Heart left ventricle (tissue), 13 donors: ENCODE measurements around the gene SDF2L1.

ENCODE experiments used
- CTCF ChIP-seq, 12 donors: fragments of 200-600 bp; sonication (generic) in 4 of 12; IDR thresholded peaks; one replicate each; pipeline versions ENCODE4 v1.5.0 to v1.8.0; 2018 to 2022; ENCODE audit warnings: antibody characterized with exemption in 12 of 12, mild to moderate bottlenecking in 5 of 12
- POLR2A ChIP-seq, 2 donors: fragments of 450-650 bp; IDR thresholded peaks; one replicate each; pipeline ENCODE4 v1.6.1; 2017; ENCODE audit warnings: antibody characterized with exemption in 2 of 2, mild to moderate bottlenecking in 2 of 2, moderate library complexity in 2 of 2
- donor health status: ischemic (EF 13 %, LVEDD 7.1; RV severe dilation, severe dysfunction).
- donor health status: DM: no; HTN: yes; CAD: no.
- donor health status: DM: no; HTN: no; CAD: no.
- donor health status: ischemic (EF 25% LVEDD 6.9; RV normal size, moderate dysfunction).
- donor health status: ischemic (EF 25% LVEDD 5.7; RV mildly dilated, moderate dysfunction).
- donor health status: ischemic (EF 35%, LVEDD 5.7; RV mildly dilated, moderate dysfunction).
- donor health status: nonischemic (EF 11% LVEDD 7.7; RV severe dilation, severe dysfunction).
- donor health status: DM: yes; HTN: yes; CAD: no.
- donor health status: PGD.
- donor health status: ischemic (EF 29% LVEDD 5.4; RV normal size, mild dysfunction).
- donor health status: nonischemic (EF 23%, LVEDD 6.1; RV moderate dilation, normal function).

- TF ChIP-seq POLR2A (IDR thresholded peaks at IDR 0.05) (no peak), CTCF (IDR thresholded peaks at IDR 0.05) (no peak)
Observed at GRCh38 chr22:21592422-21592821, 49.7 kb upstream of the SDF2L1 start.
